Trophoblast cell (in vitro differentiated cells and primary cell): Measurements from ENCODE around the gene INSYN2B.

Source experiments
- DNase-seq, 2 donors: peaks; one replicate each; pipeline ENCODE4 v3.0.0-alpha.2; 2016
- H2AFZ ChIP-seq: 2 replicates; pipeline ENCODE4 v1.6.1; 2013; ENCODE audit warnings: low read length, moderate library complexity, mild to moderate bottlenecking; ENCODE audit not compliant: insufficient read depth, poor library complexity
- H2AK5ac ChIP-seq: 2 replicates; pipeline ENCODE4 v1.6.1; 2013; ENCODE audit warnings: mild to moderate bottlenecking, low read length
- H2BK120ac ChIP-seq: 2 replicates; pipeline ENCODE4 v1.6.1; 2013; ENCODE audit warnings: low read length, mild to moderate bottlenecking, moderate library complexity; ENCODE audit not compliant: insufficient read depth, poor library complexity
- H2BK12ac ChIP-seq: 2 replicates; pipeline ENCODE4 v1.6.1; 2013; ENCODE audit warnings: mild to moderate bottlenecking, low read length, moderate library complexity
- H2BK5ac ChIP-seq: 2 replicates; pipeline ENCODE4 v1.6.1; 2013; ENCODE audit warnings: low read length, low read depth, moderate library complexity, mild to moderate bottlenecking; ENCODE audit not compliant: poor library complexity
- H3K14ac ChIP-seq: 2 replicates; pipeline ENCODE4 v1.6.1; 2013; ENCODE audit warnings: mild to moderate bottlenecking, low read length
- H3K18ac ChIP-seq: 2 replicates; pipeline ENCODE4 v1.6.1; 2013; ENCODE audit warnings: mild to moderate bottlenecking, low read length
- H3K23ac ChIP-seq: 2 replicates; pipeline ENCODE4 v1.6.1; 2013; ENCODE audit warnings: low read length
- H3K27ac ChIP-seq: 2 replicates; pipeline ENCODE4 v1.5.1; 2013; ENCODE audit warnings: low read depth, mild to moderate bottlenecking, inconsistent platforms, low read length, moderate library complexity
- H3K27me3 ChIP-seq: 2 replicates; pipeline ENCODE4 v1.6.1; 2013; ENCODE audit warnings: inconsistent platforms, mild to moderate bottlenecking, low read length, moderate library complexity; ENCODE audit not compliant: insufficient read depth
- H3K36me3 ChIP-seq, 2 experiments: 1 replicate in 1 of 2; 2 replicates in 1 of 2; pipeline ENCODE4 v1.6.1; 2013; ENCODE audit warnings: low read length in 2 of 2, mild to moderate bottlenecking in 2 of 2, moderate library complexity in 1 of 2; ENCODE audit not compliant: insufficient read depth in 2 of 2, control insufficient read depth in 1 of 2
- H3K4ac ChIP-seq: 2 replicates; pipeline ENCODE4 v1.6.1; 2013; ENCODE audit warnings: low read depth, mild to moderate bottlenecking, low read length, moderate library complexity
- H3K4me1 ChIP-seq, 2 experiments: 1 replicate in 1 of 2; 2 replicates in 1 of 2; pipeline ENCODE4 v1.6.1; 2013; ENCODE audit warnings: low read length in 2 of 2, mild to moderate bottlenecking in 2 of 2, moderate library complexity in 1 of 2; ENCODE audit not compliant: insufficient read depth in 2 of 2, control insufficient read depth in 1 of 2
- H3K4me2 ChIP-seq: 2 replicates; pipeline ENCODE4 v1.6.1; 2013; ENCODE audit warnings: inconsistent platforms, mild to moderate bottlenecking, low read length, moderate library complexity
- H3K4me3 ChIP-seq: 2 replicates; pipeline ENCODE4 v1.5.1; 2013; ENCODE audit warnings: mild to moderate bottlenecking, low read depth, low read length, inconsistent platforms
- H3K79me1 ChIP-seq: one replicate; pipeline ENCODE4 v1.6.1; 2013; ENCODE audit warnings: low read length
- H3K79me2 ChIP-seq: 2 replicates; pipeline ENCODE4 v1.6.1; 2013; ENCODE audit warnings: low read length, mild to moderate bottlenecking; ENCODE audit not compliant: control insufficient read depth, insufficient read depth, poor library complexity
- H3K9ac ChIP-seq: 2 replicates; pipeline ENCODE4 v1.6.1; 2013; ENCODE audit warnings: mild to moderate bottlenecking, low read length
- H3K9me3 ChIP-seq: 2 replicates; pipeline ENCODE4 v1.6.1; 2013; ENCODE audit warnings: low read depth, mild to moderate bottlenecking, control low read depth, inconsistent platforms, low read length; ENCODE audit not compliant: insufficient read depth
- H4K12ac ChIP-seq: 2 replicates; pipeline ENCODE4 v1.6.1; 2013; ENCODE audit warnings: low read depth, mild to moderate bottlenecking, low read length, moderate library complexity
- H4K8ac ChIP-seq: 2 replicates; pipeline ENCODE4 v1.6.1; 2013; ENCODE audit warnings: low read depth, mild to moderate bottlenecking, low read length, moderate library complexity
- H4K91ac ChIP-seq: one replicate; pipeline ENCODE4 v1.6.1; 2013; ENCODE audit warnings: low read depth, mild to moderate bottlenecking, low read length, moderate library complexity
- WGBS: extraction: QIAGEN DNeasy Blood & Tissue Kit; methylation state at CpG from one replicate; pipeline ENCODE4 v1.1.7; 2013; ENCODE audit warnings: missing lambda C conversion rate; ENCODE audit not compliant: insufficient read length, insufficient coverage; ENCODE audit errors: extremely low coverage; 5-methylcytosine and 5-hydroxymethylcytosine counted together

The INSYN2B gene

DNA sequence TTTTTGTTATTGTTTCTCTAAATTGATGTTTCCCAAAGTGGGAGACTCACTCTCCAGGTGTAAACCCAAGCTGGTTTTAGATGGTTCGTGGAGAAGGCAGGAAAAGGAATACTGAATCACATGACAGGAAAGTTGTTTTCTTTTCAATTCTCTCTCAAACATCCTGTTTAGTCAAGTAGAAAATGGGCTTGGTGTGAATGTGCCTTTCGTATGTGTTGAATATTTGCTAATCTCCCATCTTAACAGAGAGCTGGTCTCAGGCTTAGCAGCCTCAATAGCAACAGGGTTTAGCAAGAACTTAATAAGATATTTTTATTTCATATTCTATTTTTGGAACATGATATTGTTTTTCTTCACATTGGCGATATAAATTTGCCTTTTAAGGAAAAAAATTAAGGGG is 119.7 kb downstream of the INSYN2B start:
- no peaks in the 10 kb centered on the region for H3K79me2 ChIP-seq
- no peak overlapping the region for H3K4me2 ChIP-seq
- no peaks in the 10 kb centered on the region for H3K9me3 ChIP-seq
- H2AK5ac ChIP-seq, result no peak overlapping the region
- no CpG with 5 or more reads among the region's 3 CpGs for whole genome bisulfite sequencing
- no peaks in the 10 kb centered on the region for H3K27me3 ChIP-seq
- no peak overlapping the region for H3K4me3 ChIP-seq
- H3K4ac ChIP-seq, result no peak overlapping the region
- H4K12ac ChIP-seq, result no peak overlapping the region
- H2BK5ac ChIP-seq, result no peak overlapping the region
- no peaks in the 10 kb centered on the region for H3K36me3 ChIP-seq
- no peaks in the 10 kb centered on the region for H3K79me1 ChIP-seq
- DNase-seq, result no peak
- H2BK120ac ChIP-seq, result no peak overlapping the region
- no peak overlapping the region for H3K14ac ChIP-seq
- H3K23ac ChIP-seq, result no peak overlapping the region
- H4K8ac ChIP-seq, result no peak overlapping the region
- no peaks in the 10 kb centered on the region for H3K4me1 ChIP-seq
- no peak overlapping the region for H2AFZ ChIP-seq
- no peak overlapping the region for H3K27ac ChIP-seq
- H2BK12ac ChIP-seq, result no peak overlapping the region
- no peak overlapping the region for H4K91ac ChIP-seq
- H3K18ac ChIP-seq, result no peak overlapping the region
- no peak overlapping the region for H3K9ac ChIP-seq

DNA sequence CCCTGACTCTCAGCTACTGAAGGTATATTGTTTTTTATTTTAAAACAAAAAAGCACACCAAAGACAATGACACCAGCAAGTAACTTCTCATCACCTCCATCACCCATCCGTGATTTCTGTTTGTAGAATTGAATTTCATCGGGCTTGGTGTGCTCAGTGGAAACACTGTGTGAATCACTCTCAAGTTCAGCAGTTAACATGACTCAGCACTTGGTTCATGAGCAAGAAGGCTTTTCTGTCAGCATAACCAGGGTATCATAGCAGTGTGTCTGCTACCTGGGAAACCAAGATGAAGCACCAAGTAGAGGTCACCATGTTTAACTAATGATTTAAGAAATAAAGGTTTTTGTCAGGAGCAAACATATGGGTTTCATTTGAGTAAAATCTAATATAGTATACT is 123.7 kb downstream of the INSYN2B start:
- no peaks in the 10 kb centered on the region for H3K27me3 ChIP-seq
- H3K4me3 ChIP-seq, result no peak overlapping the region
- no peak overlapping the region for H2BK120ac ChIP-seq
- H3K23ac ChIP-seq, result no peak overlapping the region
- no peak overlapping the region for H3K14ac ChIP-seq
- no peaks in the 10 kb centered on the region for H3K79me2 ChIP-seq
- no peak overlapping the region for H4K12ac ChIP-seq
- H3K4me1 ChIP-seq, result no peaks in the 10 kb centered on the region
- H4K91ac ChIP-seq, result no peak overlapping the region
- whole genome bisulfite sequencing, result no CpG with 5 or more reads among the region's 2 CpGs
- H3K9ac ChIP-seq, result no peak overlapping the region
- H2AK5ac ChIP-seq, result no peak overlapping the region
- no peak overlapping the region for H2BK12ac ChIP-seq
- DNase-seq, result no peak
- H3K4ac ChIP-seq, result no peak overlapping the region
- no peak overlapping the region for H2BK5ac ChIP-seq
- H2AFZ ChIP-seq, result no peak overlapping the region
- H4K8ac ChIP-seq, result no peak overlapping the region
- H3K4me2 ChIP-seq, result no peak overlapping the region
- H3K18ac ChIP-seq, result no peak overlapping the region
- no peaks in the 10 kb centered on the region for H3K9me3 ChIP-seq
- H3K27ac ChIP-seq, result no peak overlapping the region
- no peaks in the 10 kb centered on the region for H3K79me1 ChIP-seq
- H3K36me3 ChIP-seq, result no peaks in the 10 kb centered on the region

DNA sequence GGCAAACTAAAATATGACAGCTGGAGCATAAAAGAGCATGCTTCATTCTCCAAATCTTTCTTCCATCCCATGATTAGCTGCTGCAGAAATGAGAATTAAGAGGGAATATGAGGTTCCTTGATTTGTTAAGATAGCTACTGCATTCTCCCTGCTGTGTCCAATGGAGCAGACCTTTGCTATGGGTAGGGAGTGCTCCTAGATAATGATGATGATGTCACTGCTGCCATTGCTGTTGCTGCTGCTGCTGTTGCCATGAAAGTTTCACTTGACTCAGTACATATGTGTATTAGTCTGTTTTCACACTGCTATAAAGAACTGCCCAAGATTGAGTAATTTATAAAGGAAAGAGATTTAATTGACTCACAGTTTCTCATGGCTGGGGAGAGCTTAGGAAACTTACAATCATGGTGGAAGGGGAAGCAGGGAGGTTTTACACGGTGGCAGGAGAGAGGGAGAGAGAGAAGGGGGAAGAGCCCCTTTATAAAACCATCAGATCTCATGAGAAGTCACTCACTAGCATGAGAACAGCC is 128.9 kb downstream of the INSYN2B start:
- no peaks in the 10 kb centered on the region for H3K4me1 ChIP-seq
- no peaks in the 10 kb centered on the region for H3K9me3 ChIP-seq
- H3K9ac ChIP-seq, result no peak overlapping the region
- no peak overlapping the region for H4K8ac ChIP-seq
- no peaks in the 10 kb centered on the region for H3K79me2 ChIP-seq
- H3K4me3 ChIP-seq, result no peak overlapping the region
- H2BK120ac ChIP-seq, result no peak overlapping the region
- H3K23ac ChIP-seq, result no peak overlapping the region
- H3K14ac ChIP-seq, result no peak overlapping the region
- H3K27ac ChIP-seq, result no peak overlapping the region
- H2AK5ac ChIP-seq, result no peak overlapping the region
- no CpG with 5 or more reads among the region's 1 CpG for WGBS
- H2BK5ac ChIP-seq, result no peak overlapping the region
- H3K18ac ChIP-seq, result no peak overlapping the region
- no peak overlapping the region for H2AFZ ChIP-seq
- no peak overlapping the region for H3K4ac ChIP-seq
- H4K91ac ChIP-seq, result no peak overlapping the region
- no peaks in the 10 kb centered on the region for H3K27me3 ChIP-seq
- H3K79me1 ChIP-seq, result no peaks in the 10 kb centered on the region
- DNase-seq, result no peak
- H4K12ac ChIP-seq, result no peak overlapping the region
- no peak overlapping the region for H3K4me2 ChIP-seq
- H3K36me3 ChIP-seq, result no peaks in the 10 kb centered on the region
- no peak overlapping the region for H2BK12ac ChIP-seq

DNA sequence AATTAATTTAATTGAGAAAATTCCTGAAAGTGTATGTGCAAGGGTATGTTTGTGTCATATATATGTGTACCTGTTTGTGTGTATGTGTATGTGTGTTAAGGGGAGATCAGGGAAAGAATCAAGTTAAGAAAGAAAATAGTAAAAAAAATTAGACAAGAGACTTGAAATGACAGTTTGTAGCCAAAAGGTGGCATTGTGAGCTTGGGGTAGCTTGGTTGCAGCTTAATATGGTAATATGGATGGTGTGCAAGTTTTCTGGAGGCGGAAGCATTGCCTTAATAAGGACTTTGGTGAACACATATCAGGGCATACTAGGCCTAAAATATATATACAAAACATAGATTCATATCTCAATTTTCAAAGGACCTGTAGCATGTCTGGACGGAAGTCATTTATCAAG is 129.9 kb downstream of the INSYN2B start:
- no peak overlapping the region for H3K27ac ChIP-seq
- H4K12ac ChIP-seq, result no peak overlapping the region
- WGBS, result no CpG with 5 or more reads among the region's 2 CpGs
- no peaks in the 10 kb centered on the region for H3K79me2 ChIP-seq
- no peak overlapping the region for H2AFZ ChIP-seq
- no peak overlapping the region for H2BK12ac ChIP-seq
- no peak overlapping the region for H2BK120ac ChIP-seq
- H4K91ac ChIP-seq, result no peak overlapping the region
- no peak overlapping the region for H3K9ac ChIP-seq
- no peak overlapping the region for H3K4ac ChIP-seq
- no peak overlapping the region for H2BK5ac ChIP-seq
- H3K79me1 ChIP-seq, result no peaks in the 10 kb centered on the region
- H3K9me3 ChIP-seq, result no peaks in the 10 kb centered on the region
- no peak overlapping the region for H3K18ac ChIP-seq
- H3K4me2 ChIP-seq, result no peak overlapping the region
- no peaks in the 10 kb centered on the region for H3K36me3 ChIP-seq
- no peak overlapping the region for H3K23ac ChIP-seq
- no peak overlapping the region for H3K14ac ChIP-seq
- H3K27me3 ChIP-seq, result no peaks in the 10 kb centered on the region
- no peaks in the 10 kb centered on the region for H3K4me1 ChIP-seq
- no peak overlapping the region for H2AK5ac ChIP-seq
- DNase-seq, result no peak
- no peak overlapping the region for H4K8ac ChIP-seq
- H3K4me3 ChIP-seq, result no peak overlapping the region
